ENCODE data around the gene PRDM9.

- TF ChIP-seq, protein P1, sequence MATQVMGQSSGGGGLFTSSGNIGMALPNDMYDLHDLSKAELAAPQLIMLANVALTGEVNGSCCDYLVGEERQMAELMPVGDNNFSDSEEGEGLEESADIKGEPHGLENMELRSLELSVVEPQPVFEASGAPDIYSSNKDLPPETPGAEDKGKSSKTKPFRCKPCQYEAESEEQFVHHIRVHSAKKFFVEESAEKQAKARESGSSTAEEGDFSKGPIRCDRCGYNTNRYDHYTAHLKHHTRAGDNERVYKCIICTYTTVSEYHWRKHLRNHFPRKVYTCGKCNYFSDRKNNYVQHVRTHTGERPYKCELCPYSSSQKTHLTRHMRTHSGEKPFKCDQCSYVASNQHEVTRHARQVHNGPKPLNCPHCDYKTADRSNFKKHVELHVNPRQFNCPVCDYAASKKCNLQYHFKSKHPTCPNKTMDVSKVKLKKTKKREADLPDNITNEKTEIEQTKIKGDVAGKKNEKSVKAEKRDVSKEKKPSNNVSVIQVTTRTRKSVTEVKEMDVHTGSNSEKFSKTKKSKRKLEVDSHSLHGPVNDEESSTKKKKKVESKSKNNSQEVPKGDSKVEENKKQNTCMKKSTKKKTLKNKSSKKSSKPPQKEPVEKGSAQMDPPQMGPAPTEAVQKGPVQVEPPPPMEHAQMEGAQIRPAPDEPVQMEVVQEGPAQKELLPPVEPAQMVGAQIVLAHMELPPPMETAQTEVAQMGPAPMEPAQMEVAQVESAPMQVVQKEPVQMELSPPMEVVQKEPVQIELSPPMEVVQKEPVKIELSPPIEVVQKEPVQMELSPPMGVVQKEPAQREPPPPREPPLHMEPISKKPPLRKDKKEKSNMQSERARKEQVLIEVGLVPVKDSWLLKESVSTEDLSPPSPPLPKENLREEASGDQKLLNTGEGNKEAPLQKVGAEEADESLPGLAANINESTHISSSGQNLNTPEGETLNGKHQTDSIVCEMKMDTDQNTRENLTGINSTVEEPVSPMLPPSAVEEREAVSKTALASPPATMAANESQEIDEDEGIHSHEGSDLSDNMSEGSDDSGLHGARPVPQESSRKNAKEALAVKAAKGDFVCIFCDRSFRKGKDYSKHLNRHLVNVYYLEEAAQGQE (IDR thresholded peaks at IDR 0.05; ENCODE audit: insufficient replicate concordance, low read depth): no peak
- TF ChIP-seq CTCF (IDR thresholded peaks at IDR 0.05; ENCODE audit: insufficient read depth, low read length) (no peak), GABPA (IDR thresholded peaks at IDR 0.05; ENCODE audit: low read depth) (no peak), SPI1 (IDR thresholded peaks at IDR 0.05; ENCODE audit: borderline replicate concordance, low read depth) (no peak)
Measured at GRCh38 chr5:23494558-23494957, 12.9 kb upstream of the PRDM9 start.

Data from HL-60 (cell line).